NCI-H446 treated with DMSO at 0.1 percent for 48 hours (cell line): ENCODE measurements around the gene CCDC182.

ENCODE experiments used
- DNase-seq: peaks from one replicate; lab custom pipeline; 2025; lab: John Stamatoyannopoulos, UW

The CCDC182 gene

GRCh38 chr17:57697891-57698711, 47.0 kb downstream of the CCDC182 start:
- no peak for DNase-seq

GRCh38 chr17:57697197-57697596, 47.9 kb downstream of the CCDC182 start:
- no peak for DNase-seq

- DNase-seq: no peak
Measured at GRCh38 chr17:57696050-57696449, 49.0 kb downstream of the CCDC182 start.
